ENCODE data around the gene NAXE. TPM values are rescaled to one million over a fixed set of nuclear protein-coding genes. Genes with fewer than 3 reads are reported as not detected.

NAXE gene
- total RNA-seq, 1 donor from 2014 or later: 32.8 TPM

DNA sequence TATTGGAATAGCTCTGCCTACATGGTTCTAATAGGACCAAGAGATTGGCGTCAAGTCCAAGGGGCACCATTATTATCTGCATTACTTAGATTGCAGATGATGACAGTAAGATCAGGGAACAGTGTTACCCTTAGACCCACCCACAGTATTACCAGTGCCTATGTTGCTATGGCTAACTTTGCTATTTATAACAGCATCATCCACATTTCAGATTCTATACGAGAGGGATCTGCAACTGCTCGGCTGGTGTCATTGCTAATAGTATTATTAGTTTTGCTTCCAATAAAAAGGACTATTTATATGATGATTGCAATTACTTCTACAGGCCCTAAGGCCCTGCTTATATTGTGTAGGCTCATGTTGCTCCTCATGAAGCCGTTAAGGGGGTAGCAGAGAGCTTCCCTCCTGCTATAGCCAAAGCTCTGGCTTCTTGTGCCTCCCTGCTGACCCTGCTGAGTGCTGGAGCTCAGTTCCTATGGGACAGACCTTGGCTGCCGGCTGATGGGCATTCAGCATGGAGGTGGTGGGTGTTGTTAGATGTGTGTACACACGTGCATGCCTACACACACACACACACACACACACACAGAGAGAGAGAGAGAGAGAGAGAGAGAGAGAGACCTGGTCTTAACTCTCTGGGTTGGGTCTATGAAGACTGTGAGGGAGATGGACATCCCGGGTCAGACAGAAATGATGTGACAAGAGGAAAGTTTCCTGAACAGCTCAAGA lies 51.6 kb downstream of the NAXE start:
- no peaks in the 10 kb centered on the region for H3K36me3 Mint-ChIP-seq
- no peak for DNase-seq (ENCODE audit: low spot score)
- TF ChIP-seq, protein P1, sequence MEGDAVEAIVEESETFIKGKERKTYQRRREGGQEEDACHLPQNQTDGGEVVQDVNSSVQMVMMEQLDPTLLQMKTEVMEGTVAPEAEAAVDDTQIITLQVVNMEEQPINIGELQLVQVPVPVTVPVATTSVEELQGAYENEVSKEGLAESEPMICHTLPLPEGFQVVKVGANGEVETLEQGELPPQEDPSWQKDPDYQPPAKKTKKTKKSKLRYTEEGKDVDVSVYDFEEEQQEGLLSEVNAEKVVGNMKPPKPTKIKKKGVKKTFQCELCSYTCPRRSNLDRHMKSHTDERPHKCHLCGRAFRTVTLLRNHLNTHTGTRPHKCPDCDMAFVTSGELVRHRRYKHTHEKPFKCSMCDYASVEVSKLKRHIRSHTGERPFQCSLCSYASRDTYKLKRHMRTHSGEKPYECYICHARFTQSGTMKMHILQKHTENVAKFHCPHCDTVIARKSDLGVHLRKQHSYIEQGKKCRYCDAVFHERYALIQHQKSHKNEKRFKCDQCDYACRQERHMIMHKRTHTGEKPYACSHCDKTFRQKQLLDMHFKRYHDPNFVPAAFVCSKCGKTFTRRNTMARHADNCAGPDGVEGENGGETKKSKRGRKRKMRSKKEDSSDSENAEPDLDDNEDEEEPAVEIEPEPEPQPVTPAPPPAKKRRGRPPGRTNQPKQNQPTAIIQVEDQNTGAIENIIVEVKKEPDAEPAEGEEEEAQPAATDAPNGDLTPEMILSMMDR (IDR thresholded peaks at IDR 0.05): no peak
- TF ChIP-seq EZH2phosphoT487 (IDR thresholded peaks at IDR 0.05) (no peak), EZH2 (IDR thresholded peaks at IDR 0.05) (no peak)
- H3K9ac ChIP-seq: no peak overlapping the region
- H3K27ac Mint-ChIP-seq: no peak overlapping the region
- no peak overlapping the region for H2AFZ ChIP-seq (replicated peaks)
- H3K36me3 ChIP-seq: no peaks in the 10 kb centered on the region
- H3K79me2 ChIP-seq (ENCODE audit: low read depth): no peaks in the 10 kb centered on the region
- no peak overlapping the region for H3K4me2 ChIP-seq
- no peak overlapping the region for H3K27ac ChIP-seq
- peaks cover 35% of the 10 kb centered on the region for H3F3A ChIP-seq (ENCODE audit: low read depth)
- peaks cover 100% of the 10 kb centered on the region for H3K27me3 ChIP-seq
- H3K4me3 Mint-ChIP-seq: peak overlapping the region; percentile 83
- peaks cover 15% of the 10 kb centered on the region for H3K4me1 ChIP-seq
- peaks cover 34% of the 10 kb centered on the region for H3K4me1 Mint-ChIP-seq
- no peaks in the 10 kb centered on the region for H3K9me3 ChIP-seq (ENCODE audit: low read depth)
- no peak overlapping the region for H3K4me3 ChIP-seq
- H4K20me1 ChIP-seq (ENCODE audit: low read depth): peaks cover 48% of the 10 kb centered on the region
- H3K9me3 Mint-ChIP-seq: no peaks in the 10 kb centered on the region
- H3K27me3 Mint-ChIP-seq (ENCODE audit: insufficient read depth, low read depth): peaks cover 45% of the 10 kb centered on the region

DNA sequence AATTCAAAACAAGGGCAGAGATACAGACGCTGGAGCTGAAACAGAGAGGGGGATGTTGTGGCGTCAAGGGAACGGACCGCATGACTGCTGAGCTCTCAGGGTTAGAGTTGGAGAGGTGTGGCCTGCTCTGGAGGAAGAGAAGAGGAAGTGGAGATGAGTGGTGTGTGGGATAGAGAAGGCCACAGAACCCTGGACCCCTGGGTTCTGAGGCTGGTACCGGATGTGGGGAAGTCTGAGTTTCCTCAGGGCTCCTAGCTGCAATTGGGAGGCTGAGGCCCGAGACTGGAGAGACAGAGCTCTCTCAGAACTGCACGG lies 52.2 kb downstream of the NAXE start:
- TF ChIP-seq EZH2 (IDR thresholded peaks at IDR 0.05) (no peak), EZH2phosphoT487 (IDR thresholded peaks at IDR 0.05) (no peak)
- TF ChIP-seq, protein P1 (IDR thresholded peaks at IDR 0.05): no peak
- H3K9me3 ChIP-seq (ENCODE audit: low read depth): no peaks in the 10 kb centered on the region
- H3K79me2 ChIP-seq (ENCODE audit: low read depth): no peaks in the 10 kb centered on the region
- H2AFZ ChIP-seq (replicated peaks): no peak overlapping the region
- Mint-ChIP-seq H3K4me3 (no peak overlapping the region), H3K36me3 (no peaks in the 10 kb centered on the region), H3K27me3 (ENCODE audit: insufficient read depth, low read depth) (peaks cover 45% of the 10 kb centered on the region), H3K4me1 (peaks cover 31% of the 10 kb centered on the region), H3K27ac (no peak overlapping the region), H3K9me3 (no peaks in the 10 kb centered on the region)
- H3K27me3 ChIP-seq: peaks cover 100% of the 10 kb centered on the region
- H3K36me3 ChIP-seq: no peaks in the 10 kb centered on the region
- no peak overlapping the region for H3K9ac ChIP-seq
- no peak overlapping the region for H3K4me3 ChIP-seq
- no peak overlapping the region for H3K4me2 ChIP-seq
- peaks cover 15% of the 10 kb centered on the region for H3K4me1 ChIP-seq
- DNase-seq (ENCODE audit: low spot score): no peak
- peaks cover 35% of the 10 kb centered on the region for H3F3A ChIP-seq (ENCODE audit: low read depth)
- H4K20me1 ChIP-seq (ENCODE audit: low read depth): peaks cover 48% of the 10 kb centered on the region
- H3K27ac ChIP-seq: no peak overlapping the region

Other genes starting within 250 kb of the NAXE start
- gene RHBG, start 222.6 kb upstream of the NAXE start, total RNA-seq (ENCODE audit: low replicate concordance): not detected in 2 replicates
- gene MEF2D, start 91.0 kb upstream of the NAXE start, total RNA-seq (ENCODE audit: low replicate concordance): 1.8 and 7.1 TPM in 2 replicates
- gene IQGAP3, start 19.2 kb upstream of the NAXE start, total RNA-seq (ENCODE audit: low replicate concordance): 31.5 and 59.2 TPM in 2 replicates
- gene TTC24, start 12.1 kb upstream of the NAXE start, total RNA-seq (ENCODE audit: low replicate concordance): not detected in 2 replicates
- 17.2 and 18.6 TPM in 2 replicates for gene GPATCH4, start 9.7 kb downstream of the NAXE start, total RNA-seq (ENCODE audit: low replicate concordance)
- 0.65 TPM in 1 of 2 replicates, not detected in the other for gene HAPLN2, start 27.6 kb downstream of the NAXE start, total RNA-seq (ENCODE audit: low replicate concordance)
- 0.46 TPM in 1 of 2 replicates, not detected in the other for gene BCAN, start 50.3 kb downstream of the NAXE start, total RNA-seq (ENCODE audit: low replicate concordance)
- 83.8 and 219 TPM in 2 replicates for gene NES, start 85.6 kb downstream of the NAXE start, total RNA-seq (ENCODE audit: low replicate concordance)
- 110 and 156 TPM in 2 replicates for gene CRABP2, start 113.8 kb downstream of the NAXE start, total RNA-seq (ENCODE audit: low replicate concordance)
- gene METTL25B, start 136.7 kb downstream of the NAXE start, total RNA-seq (ENCODE audit: low replicate concordance): 21.4 and 26.5 TPM in 2 replicates
- 17.4 and 23.7 TPM in 2 replicates for gene ISG20L2, start 137.0 kb downstream of the NAXE start, total RNA-seq (ENCODE audit: low replicate concordance)
- gene MRPL24, start 149.3 kb downstream of the NAXE start, total RNA-seq (ENCODE audit: low replicate concordance): 21.4 and 24.7 TPM in 2 replicates
- 246 and 366 TPM in 2 replicates for gene HDGF, start 159.9 kb downstream of the NAXE start, total RNA-seq (ENCODE audit: low replicate concordance)
- 30.1 and 43.1 TPM in 2 replicates for gene PRCC, start 175.8 kb downstream of the NAXE start, total RNA-seq (ENCODE audit: low replicate concordance)
- gene SH2D2A, start 225.1 kb downstream of the NAXE start, total RNA-seq (ENCODE audit: low replicate concordance): 1.2 TPM in 1 of 2 replicates, not detected in the other

Data from neural progenitor cell (in vitro differentiated cells).